ENCODE data around the gene HSPA12B.

The HSPA12B gene

DNA sequence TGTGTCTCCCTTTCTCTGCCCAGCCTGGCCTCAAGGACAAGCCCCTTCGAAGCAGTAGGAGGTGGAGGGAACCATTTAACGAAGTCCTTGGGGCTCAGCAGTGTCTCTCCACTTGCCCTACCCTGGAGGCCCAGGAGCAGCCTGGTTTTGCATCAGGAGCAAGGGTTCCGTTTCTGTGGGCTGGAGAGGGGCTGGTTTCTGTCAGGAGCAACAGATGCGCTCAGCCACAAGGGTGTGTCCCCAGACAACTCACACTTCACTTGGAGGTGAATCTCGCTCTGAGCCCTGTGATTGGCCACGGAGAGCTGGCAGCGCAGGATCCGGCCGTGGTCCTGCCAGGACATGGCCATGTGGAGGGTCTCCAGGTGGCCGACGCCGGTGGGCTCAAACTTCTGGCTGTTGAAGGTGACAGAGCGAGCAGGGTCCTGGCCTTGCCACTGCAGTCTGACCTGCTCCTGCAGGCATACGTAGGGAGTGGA, 27.0 kb upstream of the HSPA12B start:
- no peak for DNase-seq (ENCODE audit: low spot score)

DNA sequence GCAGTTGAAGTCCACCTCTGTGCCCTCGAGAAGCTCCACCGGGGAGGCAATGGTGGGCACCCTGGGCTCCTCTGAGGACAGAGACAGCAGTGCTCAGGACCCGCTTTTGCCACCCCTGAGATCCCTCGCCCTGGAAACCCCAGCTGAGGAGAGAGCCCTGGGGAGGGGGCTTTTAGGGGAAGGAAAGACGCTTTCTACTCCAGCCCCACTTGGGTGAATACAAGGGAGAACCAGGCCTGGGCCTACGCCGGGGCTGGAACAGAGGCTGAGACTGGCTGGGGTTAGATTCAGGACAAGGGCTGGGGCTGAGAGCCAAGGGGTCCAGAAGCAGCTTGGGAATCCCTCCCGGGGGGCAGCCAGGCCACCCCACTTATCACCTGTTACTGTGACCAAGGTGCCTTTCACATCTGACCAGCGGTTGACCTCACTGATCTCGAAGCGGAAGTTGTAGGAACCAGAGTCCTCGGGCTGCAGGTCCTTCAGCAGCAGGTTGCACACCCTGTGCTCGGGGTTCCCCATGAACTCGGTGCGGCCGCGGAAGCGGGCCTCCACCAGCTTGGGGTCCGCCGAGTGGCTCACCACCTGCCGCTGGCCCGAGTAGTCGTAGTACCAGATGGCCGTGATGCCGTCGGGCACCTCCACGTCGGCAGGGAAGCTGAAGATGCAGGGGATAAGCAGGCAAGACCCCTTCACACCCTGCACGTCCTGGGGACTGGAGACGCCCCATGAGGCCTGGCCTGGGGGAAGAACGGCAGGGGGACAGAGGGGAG, 26.3 kb upstream of the HSPA12B start:
- DNase-seq (ENCODE audit: low spot score): no peak

DNA sequence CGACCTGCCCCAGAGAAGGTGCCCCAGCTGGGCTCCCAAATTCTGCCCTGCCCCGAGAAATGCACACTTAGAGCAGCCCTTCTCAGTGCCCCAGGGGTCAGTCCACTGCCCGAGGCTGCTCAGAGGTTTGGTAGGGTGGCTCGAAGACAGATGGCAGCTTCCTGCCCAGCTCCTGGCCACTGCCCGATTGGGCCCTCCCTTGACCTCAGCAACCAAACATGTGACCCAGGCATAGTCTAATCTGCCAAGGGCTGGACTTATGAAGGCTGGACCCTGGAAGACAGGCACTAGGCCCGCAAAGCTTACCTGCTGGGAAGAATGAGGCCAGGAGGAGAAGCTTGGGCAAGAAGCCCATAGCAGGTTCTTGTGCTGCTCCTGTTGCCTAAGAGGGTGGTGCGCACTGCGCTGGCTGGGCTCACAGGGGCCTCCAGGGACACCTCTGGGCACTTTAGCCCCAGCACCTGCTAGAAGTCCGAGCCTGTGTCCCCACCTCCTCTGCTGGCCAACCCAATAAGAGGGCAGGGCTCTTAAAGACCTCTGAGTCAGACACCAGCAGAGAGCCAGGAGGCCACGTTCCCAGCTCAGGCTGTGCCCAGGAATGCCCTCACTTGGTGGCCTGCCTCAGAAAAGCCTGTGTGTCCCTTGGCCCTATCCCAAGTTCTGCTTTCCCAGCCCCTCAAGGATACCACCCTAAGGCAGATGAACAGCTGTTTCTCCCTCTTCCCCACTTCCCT, 25.5 kb upstream of the HSPA12B start:
- no peak for DNase-seq (ENCODE audit: low spot score)

DNA sequence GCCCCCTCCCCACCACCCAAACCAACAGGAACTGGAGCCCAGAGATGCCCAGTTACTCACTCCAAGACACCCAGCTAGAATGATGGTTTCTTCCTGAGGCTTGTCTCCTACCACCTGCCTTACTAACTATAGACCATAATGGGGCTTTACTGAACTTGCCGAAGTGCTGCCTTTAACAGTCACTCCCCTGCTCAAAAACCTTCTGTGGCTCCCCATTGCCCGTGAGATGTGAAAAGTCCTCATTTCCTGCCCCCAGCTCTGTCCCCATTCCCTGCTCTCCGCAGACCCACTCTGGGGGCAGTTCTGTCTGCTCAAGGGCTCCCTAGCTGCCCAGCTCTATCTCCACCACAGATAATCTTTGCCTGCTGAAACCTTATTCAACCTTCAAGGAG, 25.0 kb upstream of the HSPA12B start:
- no peak for DNase-seq (ENCODE audit: low spot score)

DNA sequence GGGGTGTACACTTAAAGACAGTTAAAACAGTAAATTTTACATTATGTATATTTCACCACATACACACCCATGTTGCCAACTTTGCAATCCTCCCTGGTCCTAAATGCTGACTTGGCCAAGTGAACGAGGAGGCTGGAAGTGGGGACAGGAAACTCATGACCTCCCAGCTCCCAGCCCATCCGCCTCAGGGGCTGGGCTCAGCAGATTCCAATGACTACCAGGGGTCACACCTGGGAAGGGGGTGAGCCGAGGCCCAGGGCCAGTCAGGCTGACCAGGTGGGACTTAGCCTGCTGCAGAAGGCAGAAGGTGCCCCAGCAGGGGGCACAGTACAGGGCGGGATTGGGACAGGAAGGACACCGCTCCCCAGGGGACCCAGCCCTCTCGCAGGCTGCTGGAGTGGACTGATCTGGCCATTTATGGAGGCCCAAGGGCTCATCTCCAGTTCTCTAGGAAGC, 22.4 kb upstream of the HSPA12B start:
- no peak for DNase-seq (ENCODE audit: low spot score)

GRCh38 chr20:3710703-3711483, 21.6 kb upstream of the HSPA12B start:
- DNase-seq (ENCODE audit: low spot score): no peak

GRCh38 chr20:3711484-3711941, 21.0 kb upstream of the HSPA12B start:
- no peak for DNase-seq (ENCODE audit: low spot score)

DNA sequence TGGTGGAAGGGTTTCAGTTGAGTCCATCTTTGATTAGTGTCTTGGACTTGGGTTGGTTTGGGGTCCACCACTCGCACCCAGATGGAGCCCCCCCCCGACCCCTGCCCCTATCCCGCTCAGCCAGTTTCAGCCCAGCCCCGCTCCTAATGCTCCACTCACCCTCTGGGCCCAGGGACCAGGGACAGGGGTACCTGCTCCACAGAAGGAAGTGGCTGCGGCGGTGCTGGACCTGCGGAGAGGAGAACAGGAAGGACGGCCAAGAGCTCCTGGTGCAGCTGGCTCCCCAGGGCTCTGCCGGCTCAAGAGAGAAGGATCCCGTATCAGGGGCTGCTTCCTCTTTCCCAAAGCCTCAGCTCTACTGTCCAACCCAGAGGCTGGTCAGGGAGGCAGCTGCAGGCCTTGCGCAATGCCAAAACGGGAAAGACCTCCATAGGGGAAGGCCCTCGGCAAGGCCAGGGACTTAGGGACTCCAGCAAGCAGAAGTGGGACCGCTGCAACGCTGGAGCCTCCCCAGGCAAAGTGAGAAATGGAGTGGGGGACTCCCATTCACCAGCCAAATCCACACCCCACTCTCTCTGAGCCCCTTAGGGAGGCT, 20.1 kb upstream of the HSPA12B start, which contains the start of gene SIGLEC1:
Gene SIGLEC1 (minus strand): TSS at position 322 of the 595 bp plus-strand sequence. CDS start 5,472 bp downstream, outside the sequence.
- no peak for DNase-seq (ENCODE audit: low spot score)

DNA sequence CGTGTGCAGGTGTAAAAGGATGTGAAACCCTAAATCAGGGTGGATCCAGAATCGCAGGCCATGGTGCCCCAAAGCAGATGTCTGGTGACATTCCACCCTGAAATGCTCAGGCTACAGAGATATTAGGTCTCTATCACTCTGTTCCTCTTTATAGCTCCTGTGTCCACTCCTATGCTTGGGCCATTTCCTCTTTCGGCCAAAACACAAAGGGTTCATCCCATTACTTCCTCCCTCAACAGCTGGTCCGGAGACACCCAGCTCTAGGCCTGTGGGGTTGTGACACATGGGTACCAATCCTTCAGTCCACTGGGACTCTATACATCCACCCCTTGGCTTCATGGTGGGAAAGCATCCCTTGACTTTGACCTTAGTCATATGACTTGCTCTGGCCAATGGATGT, 18.4 kb upstream of the HSPA12B start:
- DNase-seq (ENCODE audit: low spot score): no peak

DNA sequence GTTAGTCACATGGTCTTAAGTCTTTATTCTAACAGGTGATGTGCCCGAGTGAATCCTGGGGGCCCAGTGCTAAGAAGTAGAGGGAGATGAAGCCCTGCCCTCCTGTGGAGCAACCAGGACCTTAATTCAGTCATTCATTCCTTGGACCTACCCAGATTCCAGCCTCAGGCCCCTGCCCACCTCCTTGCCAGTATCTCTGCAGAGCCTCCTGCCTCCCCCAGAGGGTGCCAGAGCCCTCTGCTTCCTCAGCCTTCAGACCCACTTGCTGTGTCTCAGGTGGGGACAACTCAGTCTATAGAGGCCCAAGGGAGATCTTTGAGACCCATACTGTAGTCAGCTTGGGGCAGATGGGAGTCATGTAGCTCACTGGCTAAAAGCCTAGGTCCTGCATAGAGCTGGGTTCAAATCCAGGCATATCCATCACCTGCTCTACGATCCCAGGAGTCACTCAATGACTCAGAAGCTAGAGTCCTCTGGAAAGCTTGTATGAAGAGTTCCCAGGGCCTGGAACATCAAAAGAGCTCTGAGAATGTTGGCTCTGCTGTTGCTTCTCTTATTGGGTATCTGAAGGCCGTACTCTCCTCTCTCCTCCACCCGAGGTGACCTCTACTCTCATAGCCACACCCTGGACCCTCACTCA, 16.2 kb upstream of the HSPA12B start:
- DNase-seq (ENCODE audit: low spot score): no peak

GRCh38 chr20:3719046-3719445, 13.4 kb upstream of the HSPA12B start:
- no peak for DNase-seq (ENCODE audit: low spot score)

DNA sequence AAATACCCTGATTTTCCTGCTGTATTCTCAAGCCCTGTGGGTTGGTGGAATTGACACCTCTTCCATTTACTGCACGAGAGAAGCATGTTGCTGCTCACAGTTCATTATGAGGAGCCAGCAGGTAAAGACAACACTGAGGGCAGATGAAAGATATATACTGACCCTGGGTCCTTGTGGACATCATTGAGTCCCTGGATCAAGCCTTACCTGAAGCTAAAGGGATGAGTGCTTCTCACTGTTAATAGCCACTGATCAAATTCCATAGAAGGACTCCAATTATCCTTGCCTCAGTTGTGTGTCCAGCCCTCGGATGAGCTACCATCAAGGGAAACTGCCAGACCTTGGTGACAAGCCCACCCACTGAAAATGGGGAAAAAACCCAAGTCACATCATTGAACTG, 12.4 kb upstream of the HSPA12B start:
- no peak for DNase-seq (ENCODE audit: low spot score)

DNA sequence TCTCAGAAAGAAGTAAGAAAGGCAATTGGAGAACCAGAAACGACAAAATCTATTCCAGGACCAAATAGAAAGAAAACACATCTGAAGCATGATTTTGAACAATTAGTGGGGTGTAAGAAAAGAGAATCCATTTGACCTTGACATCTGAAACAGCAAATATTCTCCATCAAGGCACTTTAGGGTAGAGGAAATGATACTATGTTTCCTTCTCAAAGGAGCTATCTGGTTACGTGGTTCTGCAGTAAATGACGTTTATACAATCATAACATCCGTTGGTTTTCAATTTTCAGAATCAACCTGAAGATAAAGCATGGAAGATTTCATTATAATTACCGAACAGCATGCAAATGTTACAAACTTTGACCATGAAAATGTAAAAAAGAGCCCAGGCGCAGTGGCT, 11.9 kb upstream of the HSPA12B start:
- DNase-seq (ENCODE audit: low spot score): no peak

DNA sequence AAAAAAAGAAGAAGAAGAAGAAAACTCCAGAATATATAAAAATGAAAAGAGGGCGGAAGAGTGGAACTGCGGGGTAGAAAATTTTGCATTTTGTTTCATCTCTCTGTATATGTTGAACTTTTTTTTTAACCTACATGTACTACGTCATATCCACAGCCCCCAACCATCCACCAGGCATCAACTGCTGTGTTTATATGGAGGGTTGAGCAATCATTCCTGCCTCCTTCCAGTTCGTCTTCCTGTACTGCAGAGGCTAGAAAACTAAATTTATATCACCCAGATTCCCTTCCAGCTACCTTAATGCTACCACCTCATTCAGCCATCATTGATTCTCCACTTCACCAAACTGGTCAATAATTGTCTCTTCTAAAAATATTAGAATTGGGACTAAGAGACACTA, 10.6 kb upstream of the HSPA12B start:
- no peak for DNase-seq (ENCODE audit: low spot score)

GRCh38 chr20:3723284-3723683, 9.2 kb upstream of the HSPA12B start:
- DNase-seq (ENCODE audit: low spot score): no peak

- no peak for DNase-seq (ENCODE audit: low spot score)
These were observed 8.1 kb upstream of the HSPA12B start for GRCh38 chr20:3724356-3724755.

GRCh38 chr20:3727401-3728021, 5.0 kb upstream of the HSPA12B start:
- no peak for DNase-seq (ENCODE audit: low spot score)

GRCh38 chr20:3728354-3728753, 4.1 kb upstream of the HSPA12B start:
- no peak for DNase-seq (ENCODE audit: low spot score)

GRCh38 chr20:3728876-3729275, 3.6 kb upstream of the HSPA12B start:
- no peak for DNase-seq (ENCODE audit: low spot score)

GRCh38 chr20:3729378-3729777, 3.1 kb upstream of the HSPA12B start:
- DNase-seq (ENCODE audit: low spot score): no peak
